ENCODE measurements around the gene LSM7.

LSM7 gene

DNA sequence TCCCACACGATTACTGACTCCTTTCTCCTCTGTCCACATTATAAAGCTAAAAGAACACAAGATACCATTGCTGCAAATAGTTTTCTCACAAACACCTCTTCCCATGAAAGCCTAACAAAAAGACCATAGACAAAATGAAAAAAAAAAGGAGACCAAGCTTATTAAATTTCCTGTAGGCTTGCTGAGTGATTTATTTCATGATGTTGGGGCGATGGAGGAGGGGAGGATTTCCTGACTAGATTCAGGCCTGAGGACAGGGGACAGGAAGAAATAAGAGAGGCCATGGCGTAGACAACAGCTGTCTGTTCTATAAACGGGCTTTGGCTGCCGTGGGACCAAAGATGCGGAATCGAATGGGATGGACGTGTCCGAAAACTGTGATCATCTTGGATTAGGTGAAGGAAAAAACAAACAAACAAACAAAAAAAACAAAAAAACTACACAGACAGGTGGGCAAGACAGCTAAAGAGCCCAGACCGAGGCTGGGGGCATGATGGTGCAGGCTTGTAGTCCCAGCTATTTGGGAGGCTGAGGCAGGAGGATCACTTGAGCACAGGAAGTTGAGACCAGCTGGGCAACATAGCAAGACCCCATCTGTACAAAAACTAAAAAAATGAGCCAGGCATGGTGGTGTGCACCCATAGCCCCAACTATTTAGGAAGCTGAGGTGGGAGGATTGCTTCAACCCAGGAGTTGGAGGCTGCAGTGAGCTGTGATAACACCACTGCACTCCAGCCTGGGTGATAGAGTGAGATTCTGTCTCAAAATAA lies 37.0 kb upstream of the LSM7 start:
- POLR2A ChIA-PET (ENCODE audit: low non-redundant PET) = no interaction called here
- CTCF ChIA-PET = interaction anchor here (0.6 kb wide), 1 partner anchor 484 kb away, joined by 3 read pairs; no protein-coding TSS in a partner anchor
- H3K27ac ChIP-seq = no peak overlapping the region
- no peak for TF ChIP-seq CTCF (conservative IDR thresholded peaks at IDR 0.05; ENCODE audit: low read depth)
- no peak for DNase-seq (ENCODE audit: low spot score)

GRCh38 chr19:2363419-2363818 lies 35.0 kb upstream of the LSM7 start:
- TF ChIP-seq CTCF (conservative IDR thresholded peaks at IDR 0.05; ENCODE audit: low read depth) = no peak
- H3K27ac ChIP-seq = no peak overlapping the region
- ChIA-PET CTCF (interaction anchor here (0.8 kb wide), 1 partner anchor 28 kb away, joined by 5 read pairs; no protein-coding TSS in a partner anchor), POLR2A (ENCODE audit: low non-redundant PET) (no interaction called here)
- DNase-seq (ENCODE audit: low spot score) = no peak

- ChIA-PET CTCF (interaction anchor here (0.8 kb wide), 1 partner anchor 29 kb away, joined by 5 read pairs; no protein-coding TSS in a partner anchor), POLR2A (ENCODE audit: low non-redundant PET) (no interaction called here)
- H3K27ac ChIP-seq = no peak overlapping the region
- no peak for DNase-seq (ENCODE audit: low spot score)
- no peak for TF ChIP-seq CTCF (conservative IDR thresholded peaks at IDR 0.05; ENCODE audit: low read depth)
Measured at GRCh38 chr19:2362970-2363300, 34.5 kb upstream of the LSM7 start.

GRCh38 chr19:2362046-2362969 lies 33.9 kb upstream of the LSM7 start:
- TF ChIP-seq CTCF (conservative IDR thresholded peaks at IDR 0.05; ENCODE audit: low read depth) = no peak
- no peak for DNase-seq (ENCODE audit: low spot score)
- ChIA-PET CTCF (interaction anchor here (0.8 kb wide), 1 partner anchor 30 kb away, joined by 5 read pairs; no protein-coding TSS in a partner anchor), POLR2A (ENCODE audit: low non-redundant PET) (no interaction called here)
- no peak overlapping the region for H3K27ac ChIP-seq

DNA sequence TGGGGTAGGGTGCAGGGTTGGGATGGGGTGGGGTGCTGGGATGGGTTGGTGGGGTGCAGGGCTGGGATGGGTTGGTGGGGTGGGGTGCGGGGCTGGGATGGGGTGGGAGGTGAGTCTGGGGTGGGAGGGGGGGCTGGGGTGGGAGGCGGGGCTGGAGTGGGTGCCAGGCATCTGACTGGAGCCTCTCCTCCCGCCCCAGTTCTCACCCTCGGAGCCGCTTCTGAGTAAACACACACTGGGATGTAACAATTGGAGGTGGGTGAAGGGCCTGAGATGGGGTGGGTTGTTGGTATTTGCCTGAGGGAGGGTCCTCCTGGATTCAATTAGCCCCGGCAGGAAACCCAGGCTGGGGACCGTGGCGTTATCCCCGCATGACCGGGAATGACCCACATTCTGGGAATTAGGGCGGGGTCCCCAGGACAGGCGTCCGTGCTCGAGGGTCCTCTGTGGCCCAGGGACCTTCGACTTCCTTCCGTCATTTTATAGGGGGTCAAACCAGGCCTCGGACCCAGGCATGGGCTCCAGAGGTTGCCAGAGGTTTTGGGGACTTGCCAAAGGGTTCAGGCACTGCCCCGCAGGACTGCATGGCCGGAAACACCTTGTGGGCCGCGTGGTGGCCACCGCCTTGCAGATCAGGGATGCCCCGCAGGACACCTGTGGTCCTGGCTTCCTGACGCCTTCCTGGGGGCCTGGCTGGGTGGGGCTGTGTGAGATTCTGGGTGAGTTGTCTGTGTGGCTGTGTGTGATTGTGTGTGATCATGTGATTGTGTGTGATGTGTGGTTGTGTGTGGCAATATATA lies 33.1 kb upstream of the LSM7 start:
- TF ChIP-seq CTCF (conservative IDR thresholded peaks at IDR 0.05; ENCODE audit: low read depth) = no peak
- CTCF ChIA-PET = interaction anchor here (0.6 kb wide), 1 partner anchor 31 kb away, joined by 3 read pairs; no protein-coding TSS in a partner anchor
- no peak for DNase-seq (ENCODE audit: low spot score)
- no peak overlapping the region for H3K27ac ChIP-seq
- POLR2A ChIA-PET (ENCODE audit: low non-redundant PET) = no interaction called here

DNA sequence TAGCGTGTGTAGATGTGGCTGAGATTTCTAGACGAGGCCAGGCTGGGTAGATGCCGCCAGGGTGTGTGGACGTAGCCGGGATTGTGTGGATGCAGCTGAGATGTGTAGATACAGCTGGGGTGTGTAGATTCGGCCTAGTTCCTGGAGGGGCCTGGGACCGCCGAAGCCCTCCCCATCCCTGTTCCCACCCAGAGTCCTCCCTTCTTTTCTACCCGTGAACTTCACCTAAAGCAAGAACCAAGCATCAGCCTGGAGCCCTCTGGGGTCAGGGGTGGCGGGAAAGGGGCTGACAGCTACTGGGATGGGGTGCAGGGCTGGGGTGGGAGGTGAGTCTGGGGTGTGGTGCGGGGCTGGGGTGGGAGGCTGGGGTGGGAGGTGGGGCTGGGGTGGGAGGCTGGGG lies 32.4 kb upstream of the LSM7 start:
- CTCF ChIA-PET = interaction anchor here (0.6 kb wide), 1 partner anchor 31 kb away, joined by 3 read pairs; no protein-coding TSS in a partner anchor
- POLR2A ChIA-PET (ENCODE audit: low non-redundant PET) = no interaction called here

More for the DNA sequence above, 32.4 kb upstream of the LSM7 start:
- no peak overlapping the region for H3K27ac ChIP-seq
- no peak for DNase-seq (ENCODE audit: low spot score)
- no peak for TF ChIP-seq CTCF (conservative IDR thresholded peaks at IDR 0.05; ENCODE audit: low read depth)
